Measurements from ENCODE around the gene APOA5.

APOA5 gene

DNA sequence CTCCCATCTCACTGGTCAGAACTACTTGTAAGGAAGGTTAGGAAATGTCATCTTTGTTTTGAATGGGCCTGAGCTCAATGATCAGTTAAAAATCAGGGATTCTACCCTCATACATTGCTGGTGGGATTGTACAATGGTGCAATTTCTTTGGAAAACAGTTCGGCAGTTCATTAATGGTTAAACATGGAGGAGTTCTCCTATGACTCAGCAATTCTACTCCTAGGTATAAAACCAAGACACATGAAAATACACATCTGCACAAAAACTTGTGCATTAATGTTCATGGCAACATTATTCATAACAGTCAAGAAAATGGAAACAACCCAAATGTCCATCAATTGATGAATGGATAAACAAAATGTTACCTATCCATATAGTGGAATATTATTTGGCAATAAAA is 4.9 kb upstream of the APOA5 start:
- DNase-seq = no peak

DNA sequence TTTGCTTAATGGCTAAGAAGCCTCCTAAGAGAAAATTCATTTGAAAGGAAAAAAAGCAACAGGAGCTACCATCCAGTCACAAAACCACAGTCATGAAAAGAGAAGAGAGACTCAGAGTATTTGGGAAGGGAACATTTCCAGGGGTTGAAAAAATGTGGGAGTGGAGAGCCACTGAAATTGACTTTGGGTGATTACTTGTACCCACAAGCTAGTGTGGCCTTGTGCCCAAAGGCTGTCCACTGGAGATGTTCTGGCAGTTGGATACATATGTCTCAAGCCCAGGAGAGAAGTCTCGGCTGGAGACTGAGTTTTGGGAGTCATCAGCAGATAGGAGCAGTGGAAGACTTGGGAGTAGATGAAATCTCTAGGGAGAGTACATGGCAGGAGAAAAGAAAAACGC is 3.2 kb upstream of the APOA5 start:
- DNase-seq = no peak

DNA sequence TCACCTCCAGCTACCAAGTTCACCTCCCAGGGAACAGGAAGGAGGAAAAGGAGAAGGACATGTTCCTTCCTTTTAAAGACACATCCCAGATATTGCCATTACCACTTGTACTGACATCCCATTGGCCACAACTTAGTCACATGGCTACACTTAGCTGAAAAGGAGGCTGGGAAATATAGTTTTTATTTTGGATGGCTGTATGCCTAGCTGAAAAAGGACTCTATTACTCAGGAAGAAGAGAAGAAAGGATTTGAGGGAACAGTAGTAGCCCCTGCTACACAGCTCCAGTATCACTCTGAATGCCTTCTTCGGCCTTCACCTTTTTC is 2.1 kb upstream of the APOA5 start:
- no peak for DNase-seq

DNA sequence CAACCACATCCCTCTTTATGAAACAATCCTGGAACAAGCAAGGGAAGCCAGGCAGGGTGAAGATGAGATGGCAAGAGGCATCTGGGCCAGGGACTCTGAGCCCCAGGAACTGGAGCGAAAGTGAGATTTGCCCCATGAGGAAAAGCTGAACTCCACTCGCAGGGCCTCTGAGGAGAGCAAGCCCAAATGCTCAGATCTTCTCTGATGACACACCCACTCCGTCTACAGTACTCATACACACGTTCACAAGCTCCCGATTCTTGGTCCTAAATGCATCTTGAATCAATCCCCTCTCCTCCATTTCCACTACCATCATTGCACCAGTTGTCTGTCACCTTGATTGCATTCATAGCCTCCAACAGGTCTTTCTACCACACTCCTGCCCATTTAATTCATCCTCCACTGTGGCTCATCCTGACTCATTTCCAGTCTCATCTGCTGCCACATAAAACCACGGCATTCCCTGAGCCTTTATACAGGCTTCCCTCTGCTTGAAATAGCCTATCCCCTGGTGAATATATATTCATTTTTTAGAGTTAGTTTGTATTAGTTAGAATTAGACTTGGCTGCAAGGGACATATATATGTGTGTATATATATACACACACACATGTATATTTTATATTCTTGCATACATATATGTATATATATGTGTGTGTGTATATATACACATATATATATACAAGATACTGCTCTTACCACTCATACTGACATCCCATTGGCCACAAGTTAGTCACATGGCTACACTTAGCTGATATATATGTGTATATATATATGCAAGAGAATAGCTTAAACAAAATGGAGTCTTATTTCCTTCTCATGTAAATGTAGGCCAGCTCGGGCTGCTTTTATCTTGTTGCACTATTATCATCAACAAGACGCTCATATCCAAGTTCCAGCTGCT is 1.4 kb upstream of the APOA5 start:
- DNase-seq = peak; percentile 37

DNA sequence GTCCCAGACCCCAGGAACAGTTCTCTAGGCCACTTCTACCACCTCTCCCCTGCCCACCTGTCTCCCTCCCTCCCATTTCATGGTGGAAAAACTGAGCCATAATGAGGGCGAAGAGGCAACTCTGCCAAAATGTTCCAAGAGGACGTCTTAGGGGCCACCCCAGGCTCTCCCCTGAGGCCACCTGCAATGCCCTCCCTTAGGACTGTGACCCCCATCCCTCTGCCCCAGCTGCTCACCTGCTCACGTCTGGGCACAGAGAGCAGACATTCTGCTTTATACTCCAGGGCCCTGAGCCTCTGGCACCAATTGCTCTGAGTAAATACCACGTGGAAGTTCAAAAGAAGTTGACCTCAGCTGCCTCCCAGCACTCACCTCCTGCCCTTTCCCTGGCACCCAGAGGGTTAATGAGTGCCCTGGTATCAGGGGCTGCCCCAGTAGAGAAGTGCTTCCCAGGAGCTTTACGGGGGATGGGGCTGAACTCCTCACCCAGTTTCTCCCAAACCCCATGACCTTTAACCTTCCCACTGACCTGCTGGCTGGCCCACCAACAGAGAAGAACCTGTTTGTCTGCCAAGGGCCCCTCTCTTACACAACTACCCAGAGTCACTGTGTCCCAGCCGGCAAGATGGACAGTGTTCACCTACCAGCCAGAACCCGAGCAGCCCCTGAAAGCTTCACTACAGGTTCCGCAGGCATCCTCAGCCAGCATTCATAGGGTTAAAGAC is 627 bp upstream of the APOA5 start:
- DNase-seq = no peak

DNA sequence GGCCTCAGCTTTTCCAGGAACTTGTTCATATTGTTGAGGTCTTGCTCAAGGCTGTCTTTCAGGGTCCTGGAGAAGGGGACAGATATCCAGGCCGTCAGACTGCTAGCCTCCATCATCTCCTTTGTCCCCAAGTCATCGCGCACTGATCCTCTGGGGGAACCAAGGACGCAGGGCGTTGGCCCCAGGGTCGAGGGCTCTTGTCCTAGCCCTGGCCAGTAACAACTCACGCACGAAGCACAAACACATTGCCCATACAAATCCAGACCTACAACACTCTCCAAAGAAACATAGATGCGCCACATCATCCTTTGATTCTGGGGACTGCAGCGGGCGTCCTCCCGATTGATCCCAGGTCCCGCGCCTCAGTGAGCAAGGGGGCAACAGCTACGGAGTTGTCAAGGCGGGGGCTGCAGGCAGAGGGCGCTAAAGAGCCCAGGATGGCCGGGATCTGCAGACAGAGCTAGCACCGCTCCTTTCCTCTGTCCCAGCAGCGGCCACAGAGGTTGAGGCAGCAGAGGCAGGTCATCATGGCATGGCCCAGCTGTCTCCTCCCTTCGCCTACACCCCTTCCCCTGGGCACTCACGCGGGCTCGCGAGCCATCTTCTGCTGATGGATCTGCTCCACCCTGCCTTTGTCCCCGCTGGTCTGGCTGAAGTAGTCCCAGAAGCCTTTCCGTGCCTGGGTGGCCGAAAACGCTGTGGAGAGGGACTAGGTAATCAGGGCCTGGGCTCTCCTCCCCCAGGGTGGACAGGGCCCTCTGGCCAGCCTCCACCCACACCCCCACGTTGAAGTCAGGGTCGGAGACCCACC is 472 bp downstream of the APOA5 start:
- DNase-seq = peak; percentile 25

DNA sequence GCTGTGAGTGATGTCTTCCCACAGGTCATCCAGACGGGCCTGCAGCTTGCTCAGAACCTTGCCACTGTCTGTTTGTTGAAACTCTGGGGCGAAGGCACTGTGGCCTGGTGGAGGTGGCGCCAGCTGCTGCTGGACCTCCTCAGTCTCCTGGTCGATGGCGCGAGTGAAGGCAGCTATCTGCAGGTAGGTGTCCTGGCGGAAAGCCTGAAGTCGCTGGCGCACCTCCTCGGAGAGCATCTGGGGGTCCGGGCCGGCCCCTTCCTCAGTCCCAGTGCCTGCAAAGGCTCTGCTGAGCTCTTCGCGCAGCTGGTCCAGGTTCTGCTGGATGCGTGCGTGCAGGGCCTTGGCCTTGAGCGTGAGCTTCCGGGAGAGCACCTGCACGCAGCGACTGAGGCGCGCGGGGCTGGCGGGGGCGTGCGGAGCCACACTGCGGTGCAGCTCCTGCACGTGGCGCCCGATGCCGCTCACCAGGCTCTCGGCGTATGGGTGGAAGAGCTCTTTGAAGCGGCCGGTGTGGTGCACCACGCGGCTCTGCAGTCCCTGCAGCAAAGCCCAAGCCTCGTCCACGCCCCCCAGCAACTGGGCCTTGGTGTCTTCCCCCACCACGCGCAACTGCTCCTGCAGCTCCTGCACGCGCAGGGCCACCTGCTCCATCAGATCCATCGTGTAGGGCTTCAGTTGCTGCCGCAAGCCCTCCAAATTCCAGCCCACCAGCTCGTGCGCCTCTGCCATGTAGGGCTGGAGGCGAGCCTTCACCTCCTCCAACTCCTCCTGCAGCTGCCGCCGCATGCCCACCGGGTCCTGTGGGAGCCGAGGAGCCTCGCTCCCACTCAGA is 1.3 kb downstream of the APOA5 start:
- DNase-seq = no peak

DNA sequence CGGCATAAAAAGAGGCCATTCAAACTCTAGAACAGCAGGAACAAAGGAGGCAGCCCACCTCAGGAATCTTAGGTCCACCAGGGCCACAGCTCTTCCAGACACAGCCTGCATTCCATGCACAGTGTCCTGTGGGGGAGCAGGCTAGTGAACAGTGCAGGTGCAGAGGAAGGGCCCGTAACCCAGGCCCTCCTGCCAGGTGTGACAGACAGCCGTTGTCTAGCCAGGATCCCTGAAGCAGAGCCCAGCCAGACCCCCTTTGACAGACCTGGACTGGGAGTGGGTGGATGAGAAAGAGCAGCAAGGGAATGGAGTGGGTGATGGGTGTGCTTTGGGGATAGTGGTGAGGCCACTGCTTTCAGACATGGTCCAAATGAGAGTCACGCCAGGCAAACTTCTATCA is 2.7 kb downstream of the APOA5 start:
- DNase-seq = no peak

DNA sequence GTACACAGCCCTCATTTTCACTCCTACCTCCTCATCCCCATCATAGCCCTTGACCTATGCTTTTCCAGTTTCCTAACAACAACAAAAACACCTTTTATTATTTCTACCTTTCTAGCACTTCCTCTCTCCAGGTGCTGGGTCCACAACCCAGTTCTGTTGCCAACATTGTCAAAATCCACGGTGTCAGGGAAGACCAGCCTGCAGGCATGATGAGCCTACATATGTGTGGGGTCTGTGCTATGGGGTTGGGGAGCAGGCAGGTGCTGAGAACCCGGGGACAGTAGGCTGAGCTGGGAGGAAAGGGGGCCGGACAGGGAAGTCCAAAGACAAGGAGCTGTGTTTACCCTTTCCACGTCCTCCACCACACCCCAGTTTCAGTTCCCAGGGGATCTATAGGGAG is 3.1 kb downstream of the APOA5 start:
- DNase-seq = no peak

DNA sequence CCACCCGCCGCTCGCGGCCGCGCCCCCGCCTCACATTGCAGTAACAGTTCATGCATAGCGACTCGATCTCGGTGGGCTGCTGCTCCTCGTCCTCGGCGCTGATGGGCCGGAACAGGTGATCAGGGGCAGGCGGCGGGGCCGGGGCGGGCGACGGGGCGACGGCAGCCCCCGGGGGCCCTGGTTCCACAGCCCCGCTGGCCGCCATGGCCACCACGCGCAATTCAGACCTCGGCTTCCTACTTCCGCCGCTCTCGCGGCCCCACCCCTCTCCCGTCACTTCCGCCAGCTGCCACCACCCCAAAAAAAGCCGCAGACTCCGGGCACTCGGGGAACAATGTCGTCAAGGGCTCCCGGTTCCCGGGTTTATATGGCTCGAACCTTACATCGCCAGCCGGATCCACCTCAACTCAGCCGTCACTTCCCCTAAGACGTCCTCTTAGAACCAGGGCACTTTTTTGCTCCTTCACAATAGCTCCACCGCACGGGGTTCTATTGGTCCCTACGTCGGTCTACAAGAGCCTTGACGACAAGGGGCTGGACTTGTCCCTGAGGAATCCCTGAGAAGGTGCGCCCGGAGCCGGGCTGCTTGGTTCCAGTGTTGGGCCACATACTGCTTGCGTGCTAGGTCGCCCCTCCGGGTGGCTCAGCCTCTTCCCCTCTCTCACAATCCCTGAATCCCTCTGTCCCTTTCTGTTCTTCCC is 3.7 kb downstream of the APOA5 start, which contains the start of gene ZPR1:
TSS of gene ZPR1 (minus strand) at position 238 of the 701 bp plus-strand sequence. CDS start at position 205, 33 bp downstream.
- DNase-seq = peak; percentile 55

DNA sequence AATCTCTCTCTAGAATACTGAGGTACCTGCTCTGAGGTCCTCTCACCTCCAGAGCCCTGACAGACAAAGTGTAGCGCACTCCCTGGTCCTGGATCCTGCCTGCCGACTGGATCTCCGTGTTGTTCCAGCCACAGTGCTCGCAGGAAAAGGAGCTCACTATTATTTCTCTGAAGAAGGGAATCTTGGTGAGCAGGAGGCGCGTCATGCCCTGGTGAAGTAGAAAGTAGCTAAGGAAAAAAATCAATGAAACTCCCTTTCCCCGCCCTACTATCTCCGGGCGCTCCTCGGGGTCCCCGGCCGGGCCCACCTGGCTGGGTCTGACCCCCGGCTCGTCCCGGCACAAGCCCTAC is 4.3 kb downstream of the APOA5 start:
- DNase-seq = no peak

DNA sequence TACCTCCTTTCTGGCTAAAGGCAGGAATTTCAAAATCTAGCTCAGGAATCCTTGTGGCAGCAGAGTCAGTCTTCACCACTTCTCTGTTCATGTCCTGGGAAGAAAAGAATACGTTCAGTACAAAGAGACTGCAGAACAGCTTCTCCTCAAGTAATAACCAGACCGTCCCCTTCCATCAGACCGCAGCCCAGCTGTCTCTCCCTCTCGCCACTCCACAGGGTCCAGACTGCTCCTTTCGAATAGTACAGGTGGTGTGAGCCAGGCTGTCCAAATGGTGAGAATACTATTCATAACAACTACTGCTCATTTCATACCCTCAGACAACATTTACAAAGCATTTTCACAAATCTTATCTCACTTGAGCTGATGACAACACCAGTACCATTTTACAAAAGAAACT is 4.7 kb downstream of the APOA5 start:
- DNase-seq = no peak

DNA sequence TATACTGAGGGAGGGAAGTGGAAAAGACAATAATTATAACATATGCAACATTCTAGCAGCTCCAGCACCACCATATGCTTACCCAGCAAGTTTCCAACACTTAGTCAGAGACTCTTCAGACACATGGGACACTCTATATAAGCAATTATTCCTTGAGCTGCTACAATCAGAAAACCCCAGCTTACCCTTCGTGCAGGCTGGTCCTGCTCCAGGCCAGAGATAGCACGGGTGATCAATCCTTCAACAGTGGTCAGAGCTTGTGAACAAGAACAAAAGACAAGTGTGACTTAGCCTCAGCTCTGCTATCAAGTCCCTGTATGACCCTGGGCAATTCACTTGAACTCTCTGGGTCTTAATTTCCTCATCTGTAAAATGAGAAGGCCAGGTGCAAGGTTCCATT is 5.4 kb downstream of the APOA5 start:
- DNase-seq = no peak

DNA sequence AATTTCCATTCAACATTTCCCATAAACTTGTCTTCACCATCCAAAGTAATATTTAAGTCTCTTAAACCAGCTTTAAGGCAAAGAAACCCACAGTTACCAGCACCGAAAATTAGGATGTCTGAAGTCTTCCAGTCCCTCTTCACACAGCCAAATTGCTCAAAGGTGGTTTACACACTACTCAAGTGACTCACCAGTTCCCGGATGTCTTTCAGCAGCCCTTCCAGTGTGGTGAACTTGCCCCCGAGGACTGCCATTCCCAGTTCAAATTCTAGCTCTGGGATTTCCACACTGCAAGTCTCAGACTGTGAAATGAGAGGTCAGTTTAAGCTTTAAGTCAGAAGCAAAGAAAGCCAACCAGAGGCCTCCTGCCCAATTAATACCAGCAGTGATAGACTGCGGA is 9.0 kb downstream of the APOA5 start:
- DNase-seq = no peak

DNA sequence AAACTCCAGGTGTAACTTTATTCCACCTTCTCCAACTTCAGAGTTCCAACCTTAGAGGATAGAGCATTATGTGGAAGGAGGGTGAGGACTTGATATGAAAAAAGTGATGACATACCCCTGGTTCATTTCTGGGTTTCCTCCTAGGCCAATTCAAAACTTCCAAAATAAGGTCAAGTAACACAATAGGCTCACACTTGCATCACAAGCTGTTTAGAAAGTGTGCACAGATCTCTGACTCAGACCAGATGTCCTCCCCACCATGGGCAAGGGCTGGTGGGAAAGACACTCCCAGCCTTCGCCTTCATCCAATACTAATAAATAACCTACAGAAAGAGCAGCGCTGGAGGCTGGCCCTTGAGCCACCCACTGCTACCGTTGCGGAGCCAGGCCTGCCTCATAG is 13.1 kb downstream of the APOA5 start:
- no peak for DNase-seq

DNA sequence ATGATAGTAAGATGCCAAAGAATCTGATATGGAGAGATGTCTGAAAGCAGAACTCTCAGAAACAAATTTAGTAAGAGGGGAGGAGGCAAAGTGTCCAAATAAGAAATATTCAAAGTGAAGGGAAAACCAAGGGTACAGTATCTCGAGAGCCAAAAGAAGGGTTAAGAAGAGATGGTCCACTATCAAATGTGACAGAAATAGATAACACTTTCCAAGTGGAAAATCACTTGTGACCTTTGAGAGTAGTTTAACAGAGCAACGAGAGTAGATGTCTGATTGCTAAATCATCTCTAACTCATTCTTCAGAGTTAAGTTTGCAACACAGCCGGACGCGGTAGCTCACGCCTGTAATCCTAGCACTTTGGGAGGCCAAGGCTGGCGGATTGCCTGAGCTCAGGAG is 14.6 kb downstream of the APOA5 start:
- no peak for DNase-seq

DNA sequence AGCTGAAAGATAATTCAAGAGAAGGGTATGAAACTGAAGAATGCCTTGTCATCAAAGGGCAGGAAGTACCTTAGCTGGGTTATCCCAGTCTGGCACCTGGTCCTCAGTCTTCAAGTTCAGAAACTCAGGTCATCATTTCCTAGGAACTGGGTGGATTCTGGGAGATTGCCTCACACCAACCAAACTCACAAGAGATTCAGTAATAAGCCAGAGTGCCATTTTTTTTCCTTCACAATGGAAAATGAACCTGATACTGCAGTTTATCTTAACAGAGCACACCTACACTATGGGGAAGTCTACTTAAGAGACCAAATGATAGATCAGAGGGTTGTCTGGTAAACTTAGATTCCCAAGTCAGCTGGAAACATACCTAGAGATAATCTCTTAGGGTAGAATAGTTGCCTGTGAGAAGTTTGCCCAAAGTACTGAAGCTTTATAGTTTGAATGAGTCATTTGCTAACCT is 15.1 kb downstream of the APOA5 start:
- DNase-seq = no peak

DNA sequence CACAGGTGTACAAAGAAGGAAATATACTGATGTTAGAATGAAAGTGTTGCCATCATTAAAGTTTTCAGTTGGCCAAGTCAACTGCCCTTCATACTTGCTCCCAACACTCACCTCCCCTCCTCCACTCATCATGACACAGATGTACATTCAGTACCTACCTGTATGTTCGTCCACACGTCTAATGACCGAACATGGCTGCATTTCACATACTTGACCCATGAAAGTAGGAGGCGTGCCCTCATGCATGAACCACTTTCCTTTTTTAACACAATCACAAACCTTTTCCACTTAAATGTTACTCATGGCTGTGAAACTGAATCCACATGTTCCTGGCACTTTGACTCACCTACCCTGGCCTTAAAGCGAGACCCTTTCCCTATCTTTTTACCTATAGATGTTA is 15.7 kb downstream of the APOA5 start:
- no peak for DNase-seq

DNA sequence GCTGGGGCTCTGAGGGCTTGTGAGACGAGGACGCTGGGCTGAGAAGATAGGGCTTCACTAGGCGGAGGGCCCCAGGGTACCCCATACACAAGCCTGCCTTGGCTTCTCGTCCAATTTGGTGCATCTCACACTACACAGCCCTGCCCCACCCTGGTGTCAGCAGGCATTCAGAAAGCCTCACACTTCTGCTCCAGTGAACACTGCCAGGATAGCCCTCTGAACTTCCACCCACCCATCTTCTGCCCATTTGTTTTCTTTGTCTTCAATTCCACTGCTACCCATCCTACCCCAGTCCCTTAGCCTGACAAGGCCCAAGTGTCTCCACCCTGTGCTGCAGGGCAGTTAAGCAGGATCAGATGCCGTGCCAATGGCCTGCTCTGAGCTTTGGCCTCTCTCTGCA is 17.0 kb downstream of the APOA5 start:
- no peak for DNase-seq

DNA sequence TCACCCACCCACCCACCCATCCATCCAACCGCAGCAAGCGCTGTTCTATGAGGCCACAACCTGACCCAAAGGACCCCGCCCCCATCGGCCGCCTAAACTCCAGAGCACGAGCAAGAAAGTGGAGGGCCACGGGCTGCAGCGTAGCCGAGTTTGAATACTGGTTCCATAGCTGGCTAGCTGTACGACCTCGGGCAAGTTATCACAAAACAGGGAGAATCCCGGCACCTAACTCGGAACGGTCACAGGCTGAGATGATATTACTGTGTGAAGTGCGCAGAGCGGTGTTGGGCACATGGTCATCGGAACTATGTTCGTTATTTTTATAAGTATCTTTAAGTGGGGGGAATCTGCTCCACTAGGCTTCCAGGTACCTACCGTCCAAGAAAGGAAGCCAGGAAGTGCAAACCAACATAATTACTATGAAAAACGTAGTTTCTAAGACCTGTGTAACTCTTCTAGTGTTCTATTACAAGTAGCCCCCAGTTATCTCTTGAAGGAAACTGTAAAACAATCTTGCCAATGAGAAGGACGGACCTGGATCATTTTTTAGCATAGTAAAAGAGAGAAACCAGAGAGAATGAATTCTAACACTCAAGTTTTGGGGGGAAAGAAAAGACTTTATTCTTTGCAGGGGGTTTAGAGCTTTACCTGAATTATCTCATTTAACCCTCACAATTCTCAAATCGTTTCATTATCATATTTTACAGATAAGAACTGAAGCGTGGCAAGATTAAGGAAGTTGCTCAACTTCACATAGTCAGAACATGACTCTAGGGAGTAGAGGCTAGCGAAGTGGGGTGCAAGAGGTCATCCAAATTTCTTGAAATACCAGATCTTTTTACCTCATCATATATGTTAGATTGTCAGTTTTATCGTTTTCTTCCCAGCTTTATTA is 18.2 kb downstream of the APOA5 start:
- DNase-seq = peak; percentile 36
